Stimulated activated naive CD8-positive, alpha-beta T cell treated with anti-CD3 and anti-CD28 coated beads, Interleukin-15, amount 100 ng/mL, for 72 hours (primary cell): ENCODE results near the gene MYBPHL.

ENCODE experiments used
- ATAC-seq: fragments of 150-1000 bp; cut with Tn5 transposase; 2 replicates; pipeline ENCODE4 v1.10.0; 2021; ENCODE audit warnings: mild to moderate bottlenecking, moderate library complexity
- DNase-seq, 2 donors: peaks; one replicate each; pipeline ENCODE4 v3.0.0; 2021 to 2022
- H3K27ac Mint-ChIP-seq, 2 donors: one replicate each; pipeline ENCODE4 v1.8.0; 2022; ENCODE audit warnings: mild to moderate bottlenecking in 2 of 2, mixed read lengths in 2 of 2, moderate library complexity in 2 of 2
- H3K27me3 Mint-ChIP-seq: one replicate; pipeline ENCODE4 v1.8.0; 2022; ENCODE audit warnings: mixed read lengths
- H3K4me1 Mint-ChIP-seq: one replicate; pipeline ENCODE4 v1.8.0; 2022; ENCODE audit warnings: mild to moderate bottlenecking, mixed read lengths
- H3K4me3 Mint-ChIP-seq, 2 donors: one replicate each; pipeline ENCODE4 v1.8.0; 2022; ENCODE audit warnings: mild to moderate bottlenecking in 2 of 2, mixed read lengths in 2 of 2, moderate library complexity in 1 of 2
- H3K9me3 Mint-ChIP-seq, 2 donors: one replicate each; pipeline ENCODE4 v1.8.0; 2022; ENCODE audit warnings: mixed read lengths in 2 of 2

MYBPHL gene

GRCh38 chr1:109246141-109246551, 60.7 kb downstream of the MYBPHL start:
- Mint-ChIP-seq H3K4me1 (peaks cover 34% of the 10 kb centered on the region), H3K27ac (no peak overlapping the region), H3K4me3 (no peak overlapping the region), H3K27me3 (peaks cover 60% of the 10 kb centered on the region), H3K9me3 (no peaks in the 10 kb centered on the region)
- DNase-seq = no peak
- ATAC-seq = no peak

GRCh38 chr1:109243860-109244552, 62.8 kb downstream of the MYBPHL start:
- H3K27ac Mint-ChIP-seq = peak overlapping the region in 1 of 2 donors; percentile 89
- no peak overlapping the region for H3K4me3 Mint-ChIP-seq
- H3K27me3 Mint-ChIP-seq = peaks cover 49% of the 10 kb centered on the region
- DNase-seq = no peak
- peaks cover 40% of the 10 kb centered on the region for H3K4me1 Mint-ChIP-seq
- no peaks in the 10 kb centered on the region for H3K9me3 Mint-ChIP-seq
- no peak for ATAC-seq

GRCh38 chr1:109243221-109243620, 63.6 kb downstream of the MYBPHL start:
- Mint-ChIP-seq H3K4me1 (peaks cover 40% of the 10 kb centered on the region), H3K4me3 (no peak overlapping the region), H3K9me3 (no peaks in the 10 kb centered on the region), H3K27ac (peak overlapping the region in 1 of 2 donors; percentile 29), H3K27me3 (peaks cover 48% of the 10 kb centered on the region)
- DNase-seq (no peak), ATAC-seq (no peak)

- no peak overlapping the region for H3K27ac Mint-ChIP-seq
- H3K27me3 Mint-ChIP-seq = peaks cover 40% of the 10 kb centered on the region
- ATAC-seq (peak; percentile 5), DNase-seq (no peak)
- H3K9me3 Mint-ChIP-seq = no peaks in the 10 kb centered on the region
- H3K4me3 Mint-ChIP-seq = no peak overlapping the region
- H3K4me1 Mint-ChIP-seq = peaks cover 40% of the 10 kb centered on the region
Observed at GRCh38 chr1:109242387-109242786, 64.4 kb downstream of the MYBPHL start.
